Sigmoid colon (tissue), 4 donors: ENCODE measurements around the gene LASP1.

Experiments used
- CTCF ChIP-seq, 4 experiments: fragments of 450-650 bp in 3 of 4; fragments of 200-600 bp in 1 of 4; IDR thresholded peaks; one replicate each; pipeline ENCODE4 v1.5.1; 2016 to 2019; ENCODE audit warnings: antibody characterized with exemption in 4 of 4, mild to moderate bottlenecking in 3 of 4, moderate library complexity in 2 of 4
- POLR2AphosphoS5 ChIP-seq, 4 donors: sonication (generic); formaldehyde crosslinking; IDR thresholded peaks; one replicate each; pipeline ENCODE4 v1.6.1; 2017; ENCODE audit warnings: antibody characterized with exemption in 4 of 4

GRCh38 chr17:38916771-38917170 lies 46.9 kb downstream of the LASP1 start:
- TF ChIP-seq CTCF (IDR thresholded peaks at IDR 0.05) (no peak), POLR2AphosphoS5 (IDR thresholded peaks at IDR 0.05) (no peak)
